Vagina (tissue), 2 donors: Measurements from ENCODE around the gene HUS1. TPM values are rescaled to one million over a fixed set of nuclear protein-coding genes. Genes with fewer than 3 reads are reported as not detected.

ENCODE experiments used
- DNase-seq, 2 donors: peaks; one replicate each; pipeline ENCODE4 v3.0.0-alpha.2; 2017; ENCODE audit errors: extremely low spot score in 2 of 2
- H3K27ac ChIP-seq: fragments of 200-600 bp; sonication (generic); one replicate; pipeline ENCODE4 v1.5.1; 2019
- H3K27me3 ChIP-seq: fragments of 200-600 bp; sonication (generic); one replicate; pipeline ENCODE4 v1.5.1; 2019
- H3K36me3 ChIP-seq, 2 donors: fragments of 200-600 bp; sonication (generic); one replicate each; pipeline ENCODE4 v1.5.1; 2017 to 2019
- H3K4me1 ChIP-seq: fragments of 200-600 bp; sonication (generic); one replicate; pipeline ENCODE4 v1.5.1; 2019
- H3K4me3 ChIP-seq, 2 donors: fragments of 200-600 bp; sonication (generic); 1 replicate in 1 of 2; 2 replicates in 1 of 2; pipeline ENCODE4 v1.5.1; 2016 to 2019
- H3K9me3 ChIP-seq: fragments of 200-600 bp; sonication (generic); one replicate; pipeline ENCODE4 v1.5.1; 2019
- POLR2A ChIP-seq, 2 donors: fragments of 450-650 bp; IDR thresholded peaks; one replicate each; pipeline ENCODE4 v1.6.1; 2017; ENCODE audit warnings: antibody characterized with exemption in 2 of 2, mild to moderate bottlenecking in 2 of 2, moderate library complexity in 2 of 2
- POLR2AphosphoS5 ChIP-seq, 2 donors: sonication (generic); formaldehyde crosslinking; IDR thresholded peaks; one replicate each; pipeline ENCODE4 v1.9.0; 2017; ENCODE audit warnings: antibody characterized with exemption in 2 of 2, mild to moderate bottlenecking in 2 of 2, low read depth in 1 of 2; ENCODE audit not compliant: insufficient read depth in 1 of 2
- intact Hi-C: fragments of 100-400 bp; cut with DNase I; formaldehyde crosslinking; loops from one replicate; pipeline ENCODE4 v1.15.1; 2023
- total RNA-seq: library from RNA; depleted of rRNA; stranded (reverse); fragments of >200 nt; gene quantifications from one replicate; pipeline ENCODE4 v1.2.3, GENCODE V29; 2016
- TF ChIP-seq, protein P1 (sequence below), 3 experiments: fragments of 450-650 bp in 2 of 3; fragments of 200-600 bp in 1 of 3; sonication (generic) in 1 of 3; IDR thresholded peaks; one replicate each; pipeline ENCODE4 v1.5.1; 2017 to 2019; ENCODE audit warnings: antibody characterized with exemption in 3 of 3, mild to moderate bottlenecking in 2 of 3, moderate library complexity in 2 of 3

The HUS1 gene
- total RNA-seq: 28.5 TPM

GRCh38 chr7:47979145-47979831, at the start of gene HUS1:
Gene HUS1 (minus strand): TSS chr7:47979615. CDS start chr7:47979519, 96 bp downstream.
- Histone ChIP-seq H3K27me3 (no peaks in the 10 kb centered on the region), H3K4me3 (peak within 1 kb of the TSS; percentile 77 to 83), H3K4me1 (peaks cover 14% of the 10 kb centered on the region), H3K27ac (peak within 1 kb of the TSS; percentile 93), H3K9me3 (no peaks in the 10 kb centered on the region), H3K36me3 (peaks cover 8 to 35% of the 10 kb centered on the region in 2 donors)
- intact Hi-C loops: no loop called here
- TF ChIP-seq POLR2A (IDR thresholded peaks at IDR 0.05) (peak in 1 of 2 donors; percentile 47), POLR2AphosphoS5 (IDR thresholded peaks at IDR 0.05; ENCODE audit: insufficient read depth in 1 of 2, low read depth in 1 of 2) (peak; percentile 75 to 93)
- TF ChIP-seq, protein P1, sequence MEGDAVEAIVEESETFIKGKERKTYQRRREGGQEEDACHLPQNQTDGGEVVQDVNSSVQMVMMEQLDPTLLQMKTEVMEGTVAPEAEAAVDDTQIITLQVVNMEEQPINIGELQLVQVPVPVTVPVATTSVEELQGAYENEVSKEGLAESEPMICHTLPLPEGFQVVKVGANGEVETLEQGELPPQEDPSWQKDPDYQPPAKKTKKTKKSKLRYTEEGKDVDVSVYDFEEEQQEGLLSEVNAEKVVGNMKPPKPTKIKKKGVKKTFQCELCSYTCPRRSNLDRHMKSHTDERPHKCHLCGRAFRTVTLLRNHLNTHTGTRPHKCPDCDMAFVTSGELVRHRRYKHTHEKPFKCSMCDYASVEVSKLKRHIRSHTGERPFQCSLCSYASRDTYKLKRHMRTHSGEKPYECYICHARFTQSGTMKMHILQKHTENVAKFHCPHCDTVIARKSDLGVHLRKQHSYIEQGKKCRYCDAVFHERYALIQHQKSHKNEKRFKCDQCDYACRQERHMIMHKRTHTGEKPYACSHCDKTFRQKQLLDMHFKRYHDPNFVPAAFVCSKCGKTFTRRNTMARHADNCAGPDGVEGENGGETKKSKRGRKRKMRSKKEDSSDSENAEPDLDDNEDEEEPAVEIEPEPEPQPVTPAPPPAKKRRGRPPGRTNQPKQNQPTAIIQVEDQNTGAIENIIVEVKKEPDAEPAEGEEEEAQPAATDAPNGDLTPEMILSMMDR (IDR thresholded peaks at IDR 0.05): no peak
- peak in 1 of 2 donors; percentile 91 for DNase-seq

DNA sequence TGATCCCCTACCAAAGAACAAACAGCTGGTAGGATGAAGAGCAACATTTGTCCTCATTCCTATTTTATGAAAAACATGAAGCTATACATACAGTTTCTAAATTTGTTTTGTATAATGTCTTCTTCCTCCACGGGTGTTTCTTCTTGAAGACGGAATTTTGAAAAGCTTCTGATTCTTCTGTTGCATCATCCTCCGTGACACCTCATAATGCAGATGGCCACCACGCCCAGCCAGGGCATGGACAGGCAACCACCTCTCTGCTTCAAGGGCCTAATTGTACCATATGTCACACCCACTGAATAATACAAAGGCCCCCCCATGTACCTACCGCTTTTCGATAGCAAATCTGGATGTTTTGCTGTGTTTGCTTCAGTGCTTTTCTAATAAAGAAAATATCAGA, 49.5 kb upstream of the HUS1 start, which contains the start of gene SUN3:
TSS of gene SUN3 (minus strand) at position 170 of the 400 bp plus-strand sequence. CDS start at position 1, 169 bp downstream.
- intact Hi-C loops: no loop called here
- no peaks in the 10 kb centered on the region for H3K27me3 ChIP-seq
- DNase-seq: no peak
- no peaks in the 10 kb centered on the region for H3K9me3 ChIP-seq
- H3K36me3 ChIP-seq: no peaks in the 10 kb centered on the region
- TF ChIP-seq, protein P1 (IDR thresholded peaks at IDR 0.05): no peak
- TF ChIP-seq POLR2AphosphoS5 (IDR thresholded peaks at IDR 0.05; ENCODE audit: insufficient read depth in 1 of 2, low read depth in 1 of 2) (no peak), POLR2A (IDR thresholded peaks at IDR 0.05) (no peak)
- no peaks in the 10 kb centered on the region for H3K4me1 ChIP-seq
- no peak within 1 kb of the TSS for H3K27ac ChIP-seq
- no peak within 1 kb of the TSS for H3K4me3 ChIP-seq

DNA sequence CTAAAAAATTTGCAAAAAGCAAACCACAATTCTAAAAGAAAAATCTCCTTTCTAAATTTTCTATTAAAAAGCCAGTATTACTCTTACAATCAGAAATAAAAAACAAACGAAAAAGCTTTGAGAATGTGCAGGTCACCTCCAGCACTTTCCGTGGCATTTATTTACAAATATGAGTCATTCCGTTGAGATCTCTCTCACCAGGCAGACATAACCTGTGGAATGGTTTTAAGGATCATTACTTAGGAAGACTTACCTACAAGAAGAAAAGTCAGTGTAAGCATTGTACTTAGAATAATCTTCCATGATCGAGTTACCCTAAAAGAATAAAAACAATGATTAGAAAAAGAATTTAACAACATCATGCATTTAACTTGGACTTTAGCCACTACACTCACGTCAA, 46.2 kb upstream of the HUS1 start:
- intact Hi-C loops: no loop called here
- H3K36me3 ChIP-seq: no peaks in the 10 kb centered on the region
- no peaks in the 10 kb centered on the region for H3K4me1 ChIP-seq
- DNase-seq: no peak
- H3K27ac ChIP-seq: no peak overlapping the region
- no peak for TF ChIP-seq POLR2AphosphoS5 (IDR thresholded peaks at IDR 0.05; ENCODE audit: insufficient read depth in 1 of 2, low read depth in 1 of 2)
- TF ChIP-seq POLR2A (IDR thresholded peaks at IDR 0.05): no peak
- TF ChIP-seq, protein P1 (IDR thresholded peaks at IDR 0.05): no peak
- no peaks in the 10 kb centered on the region for H3K9me3 ChIP-seq
- H3K27me3 ChIP-seq: no peaks in the 10 kb centered on the region
- H3K4me3 ChIP-seq: no peak overlapping the region

DNA sequence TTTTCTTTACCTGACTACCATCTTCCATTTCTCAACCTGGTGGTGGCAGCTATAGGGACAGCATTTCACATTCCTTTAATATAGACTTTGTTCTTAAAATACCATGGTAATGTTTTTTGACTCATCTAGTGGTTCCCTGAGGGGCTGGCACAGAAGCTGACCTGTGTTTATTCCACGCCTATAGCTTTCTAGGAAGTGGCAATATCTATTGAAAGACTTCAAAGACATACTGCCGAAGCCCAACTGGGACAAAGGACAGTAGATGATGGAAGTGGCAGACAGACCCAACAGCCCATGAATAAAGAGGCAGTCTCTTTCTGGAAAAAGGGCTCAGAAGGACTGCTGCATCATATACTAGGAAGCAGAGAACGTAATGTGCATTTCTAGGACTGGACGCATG, 38.3 kb upstream of the HUS1 start:
- intact Hi-C loops: no loop called here
- no peaks in the 10 kb centered on the region for H3K4me1 ChIP-seq
- TF ChIP-seq, protein P1 (IDR thresholded peaks at IDR 0.05): no peak
- TF ChIP-seq POLR2A (IDR thresholded peaks at IDR 0.05) (no peak), POLR2AphosphoS5 (IDR thresholded peaks at IDR 0.05; ENCODE audit: insufficient read depth in 1 of 2, low read depth in 1 of 2) (no peak)
- H3K27ac ChIP-seq: no peak overlapping the region
- DNase-seq: no peak
- no peaks in the 10 kb centered on the region for H3K9me3 ChIP-seq
- H3K36me3 ChIP-seq: no peaks in the 10 kb centered on the region
- no peaks in the 10 kb centered on the region for H3K27me3 ChIP-seq
- no peak overlapping the region for H3K4me3 ChIP-seq

GRCh38 chr7:48016641-48017040, 37.2 kb upstream of the HUS1 start:
- intact Hi-C loops: no loop called here
- no peaks in the 10 kb centered on the region for H3K27me3 ChIP-seq
- TF ChIP-seq POLR2A (IDR thresholded peaks at IDR 0.05): no peak
- TF ChIP-seq POLR2AphosphoS5 (IDR thresholded peaks at IDR 0.05; ENCODE audit: insufficient read depth in 1 of 2, low read depth in 1 of 2): no peak
- TF ChIP-seq, protein P1 (IDR thresholded peaks at IDR 0.05): no peak
- no peak overlapping the region for H3K4me3 ChIP-seq
- no peaks in the 10 kb centered on the region for H3K36me3 ChIP-seq
- H3K9me3 ChIP-seq: no peaks in the 10 kb centered on the region
- H3K4me1 ChIP-seq: no peaks in the 10 kb centered on the region
- DNase-seq: no peak
- H3K27ac ChIP-seq: no peak overlapping the region
